Osteocyte (in vitro differentiated cells): ENCODE results near the gene HAUS3. TPM values are rescaled to one million over a fixed set of nuclear protein-coding genes. Genes with fewer than 3 reads are reported as not detected.

ENCODE experiments used
- DNase-seq: peaks from one replicate; pipeline ENCODE4 v3.0.0; 2021; ENCODE audit warnings: mixed read lengths; ENCODE audit not compliant: unreplicated experiment; ENCODE audit errors: extremely low spot score
- H3K27ac Mint-ChIP-seq: one replicate; pipeline ENCODE4 v1.8.0; 2021; ENCODE audit warnings: mild to moderate bottlenecking, mixed read lengths; ENCODE audit not compliant: unreplicated experiment
- H3K27me3 Mint-ChIP-seq: one replicate; pipeline ENCODE4 v1.8.0; 2021; ENCODE audit warnings: mixed read lengths; ENCODE audit not compliant: unreplicated experiment
- H3K36me3 Mint-ChIP-seq: one replicate; pipeline ENCODE4 v1.8.0; 2021; ENCODE audit warnings: mixed read lengths; ENCODE audit not compliant: unreplicated experiment
- H3K4me1 Mint-ChIP-seq: one replicate; pipeline ENCODE4 v1.8.0; 2021; ENCODE audit warnings: mixed read lengths; ENCODE audit not compliant: unreplicated experiment
- H3K4me3 Mint-ChIP-seq: one replicate; pipeline ENCODE4 v1.8.0; 2021; ENCODE audit warnings: mild to moderate bottlenecking, moderate library complexity, mixed read lengths; ENCODE audit not compliant: unreplicated experiment
- H3K9me3 Mint-ChIP-seq: one replicate; pipeline ENCODE4 v1.8.0; 2021; ENCODE audit warnings: mixed read lengths; ENCODE audit not compliant: unreplicated experiment
- total RNA-seq: library from RNA; stranded (reverse); gene quantifications from 2 replicates; pipeline ENCODE4 v1.2.1, GENCODE V29; 2021
- TF ChIP-seq, protein P1 (sequence below): fragments of 200-600 bp; sonication (generic); IDR thresholded peaks from 2 replicates; pipeline ENCODE4 v1.5.0; 2021; ENCODE audit warnings: antibody characterized with exemption, mild to moderate bottlenecking, moderate library complexity

Gene HAUS3
- total RNA-seq, 1 donor from 2014 or later: 10.2 TPM

DNA sequence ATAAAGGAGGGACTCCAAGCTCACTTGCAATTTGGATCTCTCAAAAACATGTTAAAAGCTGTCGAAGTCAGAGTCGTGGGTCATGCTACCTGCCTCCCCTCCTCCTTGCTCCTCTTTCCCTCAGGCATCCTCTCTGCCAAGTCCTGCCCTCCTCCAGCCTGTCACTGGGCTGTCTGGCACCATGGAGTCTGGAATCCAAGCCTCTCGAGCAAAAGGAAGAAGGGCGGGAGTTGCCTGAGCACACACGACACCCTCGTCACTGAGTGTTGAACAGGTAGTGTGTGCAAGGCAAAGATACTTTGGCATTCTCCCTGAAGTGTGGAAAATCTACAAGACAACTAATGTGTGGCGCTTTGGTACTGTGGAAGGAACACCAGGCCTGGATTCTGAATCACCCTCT, 62.2 kb downstream of the HAUS3 start:
- Mint-ChIP-seq H3K4me3 (no peak overlapping the region), H3K9me3 (peaks cover 5% of the 10 kb centered on the region), H3K36me3 (peaks cover 2% of the 10 kb centered on the region), H3K4me1 (no peaks in the 10 kb centered on the region), H3K27ac (no peak overlapping the region), H3K27me3 (no peaks in the 10 kb centered on the region)
- no peak for DNase-seq
- TF ChIP-seq, protein P1, sequence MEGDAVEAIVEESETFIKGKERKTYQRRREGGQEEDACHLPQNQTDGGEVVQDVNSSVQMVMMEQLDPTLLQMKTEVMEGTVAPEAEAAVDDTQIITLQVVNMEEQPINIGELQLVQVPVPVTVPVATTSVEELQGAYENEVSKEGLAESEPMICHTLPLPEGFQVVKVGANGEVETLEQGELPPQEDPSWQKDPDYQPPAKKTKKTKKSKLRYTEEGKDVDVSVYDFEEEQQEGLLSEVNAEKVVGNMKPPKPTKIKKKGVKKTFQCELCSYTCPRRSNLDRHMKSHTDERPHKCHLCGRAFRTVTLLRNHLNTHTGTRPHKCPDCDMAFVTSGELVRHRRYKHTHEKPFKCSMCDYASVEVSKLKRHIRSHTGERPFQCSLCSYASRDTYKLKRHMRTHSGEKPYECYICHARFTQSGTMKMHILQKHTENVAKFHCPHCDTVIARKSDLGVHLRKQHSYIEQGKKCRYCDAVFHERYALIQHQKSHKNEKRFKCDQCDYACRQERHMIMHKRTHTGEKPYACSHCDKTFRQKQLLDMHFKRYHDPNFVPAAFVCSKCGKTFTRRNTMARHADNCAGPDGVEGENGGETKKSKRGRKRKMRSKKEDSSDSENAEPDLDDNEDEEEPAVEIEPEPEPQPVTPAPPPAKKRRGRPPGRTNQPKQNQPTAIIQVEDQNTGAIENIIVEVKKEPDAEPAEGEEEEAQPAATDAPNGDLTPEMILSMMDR: no peak

DNA sequence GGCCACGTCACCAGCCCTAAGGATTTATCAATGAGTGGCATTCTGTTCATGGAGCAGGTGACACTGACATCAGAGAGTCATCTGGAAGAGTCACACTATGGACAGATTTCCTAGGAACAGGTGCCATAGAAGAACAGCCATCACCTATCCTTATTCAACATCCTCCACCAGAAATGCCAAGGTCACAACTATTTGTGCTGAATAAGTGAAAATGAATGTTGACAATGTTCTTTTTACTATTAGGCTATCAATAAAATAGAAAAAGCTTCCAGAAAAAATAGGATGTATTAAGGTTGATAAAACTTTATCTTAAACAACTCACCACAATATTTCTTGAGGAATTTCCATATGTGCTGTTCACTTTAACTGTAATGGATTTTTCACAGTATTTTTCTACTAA, 62.9 kb downstream of the HAUS3 start:
- H3K4me3 Mint-ChIP-seq: no peak overlapping the region
- peaks cover 5% of the 10 kb centered on the region for H3K9me3 Mint-ChIP-seq
- peaks cover 2% of the 10 kb centered on the region for H3K36me3 Mint-ChIP-seq
- H3K27ac Mint-ChIP-seq: no peak overlapping the region
- H3K4me1 Mint-ChIP-seq: no peaks in the 10 kb centered on the region
- TF ChIP-seq, protein P1: no peak
- H3K27me3 Mint-ChIP-seq: no peaks in the 10 kb centered on the region
- DNase-seq: no peak

Other genes starting within 250 kb of the HAUS3 start
- gene NELFA, start 233.1 kb downstream of the HAUS3 start, total RNA-seq: 32.5 and 37.8 TPM in 2 replicates
- gene NAT8L, start 182.8 kb downstream of the HAUS3 start, total RNA-seq: 0.64 and 0.84 TPM in 2 replicates
- 3.8 and 4.2 TPM in 2 replicates for gene POLN, start within 50 bp of the HAUS3 start, total RNA-seq
- 74.9 and 81.5 TPM in 2 replicates for gene MXD4, start 20.0 kb upstream of the HAUS3 start, total RNA-seq
- 3.3 and 3.4 TPM in 2 replicates for gene ZFYVE28, start 176.5 kb upstream of the HAUS3 start, total RNA-seq
- gene CFAP99, start 176.8 kb upstream of the HAUS3 start, total RNA-seq: not detected in 2 replicates
- gene RNF4, start 227.0 kb upstream of the HAUS3 start, total RNA-seq: 57.6 and 63.4 TPM in 2 replicates